PC-3 (cell line): ENCODE measurements around the gene KLF14. TPM values are rescaled to one million over a fixed set of nuclear protein-coding genes. Genes with fewer than 3 reads are reported as not detected.
"Not testable (repeated sequence)": the region's sequence is repeated elsewhere in the genome, so short reads cannot be mapped to it uniquely, and the experiment has no call there.

ENCODE experiments used
- ATAC-seq: fragments of 200-7000 bp; cut with Tn5 transposase; 2 replicates; pipeline ENCODE4 v1.9.1; 2020; ENCODE audit warnings: mild to moderate bottlenecking, moderate library complexity
- Bru-seq: library from RNA; stranded (reverse); fragments of 400-500 nt; gene quantifications from one replicate; lab custom pipeline; 2021; lab: Mats Ljungman, UMichigan
- BruChase-seq, 2 experiments: library from RNA; stranded (reverse); fragments of 400-500 nt; gene quantifications; one replicate each; lab custom pipeline; 2021; lab: Mats Ljungman, UMichigan
- BruUV-seq: library from RNA; stranded (reverse); fragments of 400-500 nt; replicated peaks from 2 replicates; lab custom pipeline; 2021; lab: Mats Ljungman, UMichigan
- CTCF ChIA-PET: fragments of 300-600 bp; sonication (Branson Sonifier 250); formaldehyde crosslinking; loops from one replicate; lab custom pipeline; 2022; ENCODE audit warnings: antibody characterized with exemption; lab: Charles Lee
- POLR2A ChIA-PET: fragments of 300-600 bp; sonication (Branson Sonifier 250); formaldehyde crosslinking; loops from one replicate; lab custom pipeline; 2022; ENCODE audit warnings: antibody characterized with exemption; ENCODE audit not compliant: unreplicated experiment; lab: Charles Lee
- DNase-seq: peaks from one replicate; pipeline ENCODE4 v3.0.0-alpha.2; 2015
- H2AFZ ChIP-seq: fragments of 300-600 bp; sonication (generic); 2 replicates; pipeline ENCODE4 v1.6.0; 2016; ENCODE audit warnings: antibody characterized with exemption, low read length
- H3F3A ChIP-seq: fragments of 300-600 bp; sonication (generic); one replicate; pipeline ENCODE4 v1.6.0; 2017; ENCODE audit warnings: antibody characterized with exemption, low read length, control low read depth, mild to moderate bottlenecking; ENCODE audit not compliant: unreplicated experiment
- H3K27ac ChIP-seq: fragments of 300-600 bp; sonication (generic); 2 replicates; pipeline ENCODE4 v1.5.1; 2016; ENCODE audit warnings: mild to moderate bottlenecking, low read length
- H3K27me3 ChIP-seq: fragments of 300-600 bp; sonication (generic); 2 replicates; pipeline ENCODE4 v1.6.1; 2016; ENCODE audit warnings: low read length, mixed read lengths
- H3K36me3 ChIP-seq: fragments of 300-600 bp; sonication (generic); 2 replicates; pipeline ENCODE4 v1.6.1; 2016; ENCODE audit warnings: low read depth, mixed run types, low read length, mixed read lengths
- H3K4me1 ChIP-seq: fragments of 300-600 bp; sonication (generic); 2 replicates; pipeline ENCODE4 v1.5.1; 2016; ENCODE audit warnings: low read length; ENCODE audit not compliant: insufficient read depth
- H3K4me2 ChIP-seq: fragments of 300-600 bp; sonication (generic); 2 replicates; pipeline ENCODE4 v1.6.0; 2016; ENCODE audit warnings: low read length
- H3K4me3 ChIP-seq: fragments of 300-600 bp; sonication (generic); 2 replicates; pipeline ENCODE4 v1.5.1; 2016; ENCODE audit warnings: mild to moderate bottlenecking, low read length, mixed read lengths
- H3K79me2 ChIP-seq: fragments of 300-600 bp; sonication (generic); 2 replicates; pipeline ENCODE4 v1.6.1; 2017; ENCODE audit warnings: low read length, mixed read lengths
- H3K9ac ChIP-seq: fragments of 300-600 bp; sonication (generic); 2 replicates; pipeline ENCODE4 v1.6.0; 2016; ENCODE audit warnings: mild to moderate bottlenecking, low read length
- H3K9me2 ChIP-seq: fragments of 300-600 bp; sonication (generic); replicated peaks from 2 replicates; pipeline ENCODE4 v1.6.1; 2016; ENCODE audit warnings: mixed run types, low read length, mixed read lengths
- H3K9me3 ChIP-seq: fragments of 300-600 bp; sonication (generic); 2 replicates; pipeline ENCODE4 v1.6.1; 2016; ENCODE audit warnings: low read length, mixed read lengths
- H4K20me1 ChIP-seq: fragments of 300-600 bp; sonication (generic); 2 replicates; pipeline ENCODE4 v1.6.1; 2016; ENCODE audit warnings: low read length, mixed read lengths
- CTCF ChIP-seq: fragments of 300-600 bp; sonication (generic); conservative IDR thresholded peaks from 2 replicates; pipeline ENCODE4 v1.5.1; 2017; ENCODE audit warnings: antibody characterized with exemption, low read depth, mild to moderate bottlenecking, low read length
- EZH2 ChIP-seq: fragments of 300-600 bp; sonication (generic); IDR thresholded peaks from one replicate; pipeline ENCODE4 v1.6.1; 2017; ENCODE audit warnings: antibody characterized with exemption, mild to moderate bottlenecking, low read length; ENCODE audit not compliant: unreplicated experiment
- EZH2phosphoT487 ChIP-seq: fragments of 300-600 bp; sonication (generic); IDR thresholded peaks from 2 replicates; pipeline ENCODE4 v1.6.1; 2018; ENCODE audit warnings: mild to moderate bottlenecking, antibody characterized with exemption, low read length, borderline replicate concordance
- intact Hi-C: fragments of 100-400 bp; cut with micrococcal nuclease; formaldehyde crosslinking; loops from 2 replicates; pipeline ENCODE4 v1.9.0; 2023
- long read RNA-seq: library from polyadenylated mRNA; unstranded; transcript quantifications from one replicate; pipeline ENCODE4 v2.0.0, GENCODE V29; 2021; ENCODE audit not compliant: unreplicated experiment
- total RNA-seq: library from RNA; depleted of rRNA; stranded (reverse); fragments of >200 nt; gene quantifications from 2 replicates; pipeline ENCODE4 v1.2.3, GENCODE V29; 2014; rRNA removed

The KLF14 gene
- total RNA-seq: not detected in 2 replicates
- not detected for Bru-seq, nascent RNA
- BruChase-seq, experiment 1, labeled RNA remaining after a 6-hour chase: not detected
- not detected for BruChase-seq, experiment 2, labeled RNA remaining after a 2-hour chase
- long read RNA-seq: 0 reads

GRCh38 chr7:130733931-130734814 lies at the start of gene KLF14:
TSS of gene KLF14 (minus strand) at chr7:130734207. CDS start at chr7:130734033, 174 bp downstream.
- no peaks in the 10 kb centered on the region for H3K9me3 ChIP-seq
- no peak within 1 kb of the TSS for H2AFZ ChIP-seq
- H3K9ac ChIP-seq: no peak within 1 kb of the TSS
- H3K9me2 ChIP-seq: no peaks in the 10 kb centered on the region
- H3K4me2 ChIP-seq: no peak within 1 kb of the TSS
- intact Hi-C loops: no loop called here
- BruUV-seq: no TSS peak
- H3F3A ChIP-seq: no peaks in the 10 kb centered on the region
- POLR2A ChIA-PET: no interaction called here
- no peaks in the 10 kb centered on the region for H4K20me1 ChIP-seq
- H3K4me1 ChIP-seq: no peaks in the 10 kb centered on the region
- H3K36me3 ChIP-seq: no peaks in the 10 kb centered on the region
- TF ChIP-seq EZH2phosphoT487 (no peak), CTCF (no peak), EZH2 (no peak)
- ATAC-seq (no peak), DNase-seq (no peak)
- H3K79me2 ChIP-seq: no peaks in the 10 kb centered on the region
- peaks cover 44% of the 10 kb centered on the region for H3K27me3 ChIP-seq
- H3K27ac ChIP-seq: no peak within 1 kb of the TSS
- CTCF ChIA-PET: no interaction called here
- no peak within 1 kb of the TSS for H3K4me3 ChIP-seq

GRCh38 chr7:130781346-130781745 lies 47.3 kb upstream of the KLF14 start:
- intact Hi-C loops: no loop called here
- no peak overlapping the region for H3K9ac ChIP-seq
- no peak overlapping the region for H3K4me3 ChIP-seq
- no peaks in the 10 kb centered on the region for H3K9me2 ChIP-seq
- CTCF ChIA-PET: no interaction called here
- H3K4me2 ChIP-seq: no peak overlapping the region
- no peaks in the 10 kb centered on the region for H3K27me3 ChIP-seq
- no peak overlapping the region for H3K27ac ChIP-seq
- ATAC-seq (no peak), DNase-seq (no peak)
- POLR2A ChIA-PET: no interaction called here
- H3K79me2 ChIP-seq: no peaks in the 10 kb centered on the region
- no peaks in the 10 kb centered on the region for H3K9me3 ChIP-seq
- H3F3A ChIP-seq: no peaks in the 10 kb centered on the region
- TF ChIP-seq EZH2phosphoT487: no peak
- TF ChIP-seq EZH2: no peak
- TF ChIP-seq CTCF: no peak
- BruUV-seq: no TSS peak
- no peak overlapping the region for H2AFZ ChIP-seq
- no peaks in the 10 kb centered on the region for H3K36me3 ChIP-seq
- no peaks in the 10 kb centered on the region for H3K4me1 ChIP-seq
- no peaks in the 10 kb centered on the region for H4K20me1 ChIP-seq

- Histone ChIP-seq H3K36me3 (no peaks in the 10 kb centered on the region), H3K9me3 (no peaks in the 10 kb centered on the region), H3F3A (no peaks in the 10 kb centered on the region), H3K27me3 (no peaks in the 10 kb centered on the region), H3K79me2 (no peaks in the 10 kb centered on the region), H3K9me2 (no peaks in the 10 kb centered on the region), H3K4me3 (no peak overlapping the region), H3K9ac (no peak overlapping the region), H3K4me2 (no peak overlapping the region), H4K20me1 (no peaks in the 10 kb centered on the region), H2AFZ (no peak overlapping the region), H3K4me1 (no peaks in the 10 kb centered on the region), H3K27ac (no peak overlapping the region)
- CTCF ChIA-PET: no interaction called here
- no peak for ATAC-seq
- DNase-seq: no peak
- TF ChIP-seq CTCF: no peak
- TF ChIP-seq EZH2: no peak
- no peak for TF ChIP-seq EZH2phosphoT487
- POLR2A ChIA-PET: no interaction called here
- no TSS peak for BruUV-seq
- intact Hi-C loops: no loop called here
These were observed 43.4 kb upstream of the KLF14 start for GRCh38 chr7:130777426-130777825.

GRCh38 chr7:130772456-130772855 lies 38.4 kb upstream of the KLF14 start:
- ChIA-PET CTCF (interaction anchor here (0.6 kb wide), 1 partner anchor 15 kb away, joined by 3 read pairs; no protein-coding TSS in a partner anchor), POLR2A (interaction anchor here (0.6 kb wide), 1 partner anchor 373 kb away, joined by 4 read pairs; no protein-coding TSS in a partner anchor)
- H3K9ac ChIP-seq, H3K9me2 ChIP-seq, H4K20me1 ChIP-seq, DNase-seq, intact Hi-C loops, BruUV-seq, H3K27me3 ChIP-seq, H3F3A ChIP-seq, H3K9me3 ChIP-seq, H2AFZ ChIP-seq, ATAC-seq, H3K36me3 ChIP-seq, H3K79me2 ChIP-seq, H3K27ac ChIP-seq, H3K4me2 ChIP-seq, H3K4me1 ChIP-seq, H3K4me3 ChIP-seq: not testable (repeated sequence)
